ENCODE results near the gene CCSAP.

DNA sequence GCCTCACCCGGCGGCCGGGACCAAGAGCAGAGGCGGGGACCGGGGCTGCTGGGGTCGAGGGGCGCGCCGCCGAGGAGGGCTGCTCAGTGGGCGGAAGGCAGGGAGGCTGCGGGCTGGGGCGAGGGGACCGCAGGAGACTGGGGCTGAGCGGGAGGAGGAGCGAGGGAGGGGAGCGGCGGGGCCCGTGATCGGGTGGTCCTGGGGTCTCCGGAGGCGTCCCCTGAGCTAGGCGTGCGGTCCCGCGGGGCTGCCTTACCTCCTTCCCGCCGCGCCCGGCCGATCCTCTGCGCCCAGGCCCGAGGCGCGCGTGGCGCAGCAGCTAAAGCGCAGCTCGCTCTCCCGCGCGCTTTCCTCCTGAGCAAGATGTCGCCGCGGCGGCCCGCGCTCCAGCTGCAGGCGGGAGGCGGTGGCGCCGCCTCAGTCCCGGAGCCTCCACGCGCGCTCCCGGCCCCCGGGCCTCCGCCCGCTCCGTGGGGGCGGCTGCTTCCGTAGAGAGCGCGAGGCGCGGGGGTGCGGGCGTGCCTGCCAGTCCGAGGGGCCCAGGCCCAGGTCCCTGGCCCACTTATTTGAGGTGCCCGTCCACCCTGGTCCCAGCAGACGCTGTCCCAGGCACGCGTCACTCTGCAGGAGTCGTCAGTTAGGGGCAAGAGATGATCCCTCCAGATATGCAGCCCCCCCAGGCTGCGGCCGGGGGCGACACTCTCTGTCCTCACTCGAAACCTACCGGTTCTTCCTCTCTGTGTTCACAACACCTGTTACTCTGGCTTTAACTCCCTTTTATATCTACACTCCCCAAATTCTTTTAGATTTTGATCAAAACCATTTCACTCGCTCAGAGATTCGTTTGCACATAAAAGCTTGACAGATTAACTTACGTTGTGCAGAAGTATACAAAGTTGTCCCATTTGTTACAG, at the start of gene CCSAP:
- TF ChIP-seq, protein P1, sequence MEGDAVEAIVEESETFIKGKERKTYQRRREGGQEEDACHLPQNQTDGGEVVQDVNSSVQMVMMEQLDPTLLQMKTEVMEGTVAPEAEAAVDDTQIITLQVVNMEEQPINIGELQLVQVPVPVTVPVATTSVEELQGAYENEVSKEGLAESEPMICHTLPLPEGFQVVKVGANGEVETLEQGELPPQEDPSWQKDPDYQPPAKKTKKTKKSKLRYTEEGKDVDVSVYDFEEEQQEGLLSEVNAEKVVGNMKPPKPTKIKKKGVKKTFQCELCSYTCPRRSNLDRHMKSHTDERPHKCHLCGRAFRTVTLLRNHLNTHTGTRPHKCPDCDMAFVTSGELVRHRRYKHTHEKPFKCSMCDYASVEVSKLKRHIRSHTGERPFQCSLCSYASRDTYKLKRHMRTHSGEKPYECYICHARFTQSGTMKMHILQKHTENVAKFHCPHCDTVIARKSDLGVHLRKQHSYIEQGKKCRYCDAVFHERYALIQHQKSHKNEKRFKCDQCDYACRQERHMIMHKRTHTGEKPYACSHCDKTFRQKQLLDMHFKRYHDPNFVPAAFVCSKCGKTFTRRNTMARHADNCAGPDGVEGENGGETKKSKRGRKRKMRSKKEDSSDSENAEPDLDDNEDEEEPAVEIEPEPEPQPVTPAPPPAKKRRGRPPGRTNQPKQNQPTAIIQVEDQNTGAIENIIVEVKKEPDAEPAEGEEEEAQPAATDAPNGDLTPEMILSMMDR (IDR thresholded peaks at IDR 0.05), result no peak
- TF ChIP-seq POLR2A (IDR thresholded peaks at IDR 0.05), result peak in 1 of 2 donors; percentile 61

Data from uterus (tissue), 2 donors.